GM18502 (cell line): ENCODE results near the gene SYN1.

ENCODE experiments used
- ATAC-seq: cut with Tn5 transposase; IDR thresholded peaks from one replicate; pipeline ENCODE4 v1.9.1; 2021; ENCODE audit warnings: mild to moderate bottlenecking; ENCODE audit not compliant: unreplicated experiment, poor library complexity

SYN1 gene

DNA sequence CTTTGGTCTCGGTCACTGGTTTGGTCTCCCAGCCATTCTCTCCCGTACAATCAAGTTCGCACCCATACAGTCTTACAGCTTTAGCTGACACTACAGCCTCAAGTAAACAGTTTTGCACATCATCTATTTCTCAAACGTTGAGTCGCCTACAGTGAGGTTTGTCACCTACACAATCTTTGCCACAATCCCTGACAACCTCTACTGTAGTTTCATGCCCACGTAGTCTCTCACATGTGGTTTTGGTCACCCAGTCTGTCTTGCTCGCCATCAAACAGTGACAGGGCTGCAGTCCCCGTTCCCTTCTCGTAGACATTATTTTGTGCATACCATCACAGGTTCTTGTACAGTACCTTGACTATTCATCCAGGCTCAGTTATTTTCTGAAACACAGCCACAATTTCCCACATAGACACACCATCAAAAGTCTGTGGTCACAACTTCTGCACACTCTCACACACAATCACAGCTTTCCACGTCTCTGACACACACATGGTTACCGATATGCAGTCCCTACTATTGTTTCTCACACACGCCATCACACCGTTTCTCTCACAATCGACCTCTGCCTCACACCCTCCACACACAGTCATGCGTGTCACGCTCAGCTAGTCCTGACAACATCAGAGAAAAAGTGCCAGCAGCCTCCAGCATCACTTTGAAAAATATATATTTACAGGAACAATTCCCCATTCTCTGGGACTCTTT is 15.4 kb upstream of the SYN1 start:
- no peak for ATAC-seq

- no peak for ATAC-seq
Observed at GRCh38 chrX:47633689-47634590, 14.3 kb upstream of the SYN1 start.

GRCh38 chrX:47632666-47633065 is 13.0 kb upstream of the SYN1 start:
- no peak for ATAC-seq

GRCh38 chrX:47631676-47632075 is 12.0 kb upstream of the SYN1 start:
- no peak for ATAC-seq

- ATAC-seq: no peak
Observed at GRCh38 chrX:47629419-47630200, 10.0 kb upstream of the SYN1 start, which contains the start of gene CFP. Gene CFP (minus strand): TSS chrX:47629930. CDS start chrX:47629844, 86 bp downstream.

DNA sequence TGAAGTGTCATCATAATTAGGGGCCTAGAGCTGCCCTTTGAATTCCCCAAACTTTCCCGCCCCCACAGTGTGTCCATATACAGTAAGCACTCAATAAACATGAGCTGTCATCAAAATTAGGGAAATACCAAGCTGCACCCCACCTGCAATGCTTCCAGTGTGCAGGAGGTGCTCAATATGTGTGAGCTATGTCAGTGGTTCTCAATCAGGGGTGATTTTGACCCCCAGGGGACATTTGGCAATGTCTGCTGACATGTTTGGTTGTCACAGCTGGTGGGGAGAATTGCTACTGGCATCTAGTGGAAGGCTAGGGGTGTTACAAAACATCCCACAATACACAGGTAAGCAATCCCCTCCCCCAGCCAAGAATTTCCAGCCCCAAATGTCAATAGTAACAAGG is 9.3 kb upstream of the SYN1 start:
- no peak for ATAC-seq

DNA sequence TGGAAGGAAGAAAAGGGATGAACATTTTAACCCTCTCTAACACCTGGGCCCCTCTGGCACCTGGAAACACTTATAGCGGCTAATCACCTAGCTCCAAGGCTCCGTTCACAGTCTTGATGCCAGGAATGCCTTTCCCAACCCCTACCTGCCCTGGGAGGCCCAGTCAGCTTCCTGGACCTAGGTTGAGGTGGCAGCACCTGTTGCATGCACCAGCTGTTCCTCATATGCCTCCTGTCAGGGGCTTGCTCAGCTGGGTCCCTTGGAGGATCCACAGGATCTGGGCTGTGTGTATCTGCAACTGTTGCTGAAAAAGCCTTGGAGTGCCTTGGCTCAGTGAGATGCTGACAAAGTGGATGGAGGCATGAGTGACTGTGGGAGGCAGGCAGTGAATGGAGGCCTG is 5.7 kb upstream of the SYN1 start:
- no peak for ATAC-seq

DNA sequence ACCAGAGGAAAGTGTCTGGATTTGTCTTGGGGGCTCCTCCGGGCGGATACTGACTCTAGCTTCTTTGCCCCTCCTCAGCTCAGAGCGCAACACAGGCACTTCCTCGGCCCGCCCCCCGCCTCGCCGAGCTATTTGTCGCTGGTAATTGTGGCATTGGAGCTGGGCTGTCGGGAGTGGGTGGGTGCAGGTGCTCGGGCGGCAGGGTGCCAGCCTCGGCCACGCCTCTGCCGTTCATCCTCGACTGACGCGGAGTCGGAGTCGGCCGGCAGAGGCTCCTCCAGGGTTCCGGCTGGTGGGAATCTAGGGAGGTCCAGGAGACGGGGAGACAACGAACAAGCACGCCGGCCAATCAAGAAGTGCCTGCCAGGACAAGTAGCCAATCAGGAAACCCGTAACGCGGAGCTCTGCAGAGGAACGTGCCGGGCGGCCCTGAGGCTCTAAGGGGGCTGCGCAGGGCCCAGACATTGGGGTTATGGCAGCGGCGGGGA is 3.9 kb upstream of the SYN1 start:
- ATAC-seq: no peak

DNA sequence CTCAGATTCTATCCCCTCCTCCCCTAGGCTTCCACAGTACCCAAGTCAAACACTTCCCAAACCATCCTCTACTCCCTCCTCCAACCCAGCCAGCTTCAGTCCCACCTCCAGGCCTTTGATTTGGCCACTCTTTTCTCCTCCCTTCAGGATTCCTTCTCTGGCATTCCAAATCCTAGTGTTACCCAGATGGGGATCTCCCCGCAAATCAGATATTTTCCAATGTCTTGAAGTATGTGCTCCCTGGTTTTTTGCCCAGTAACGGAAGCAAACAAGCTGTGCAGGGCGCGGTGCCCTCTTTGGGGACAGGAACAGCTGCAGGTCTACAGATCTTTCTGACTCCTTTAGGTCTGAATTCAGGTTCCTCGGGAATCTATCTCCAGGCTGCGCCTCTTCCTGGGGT is 2.2 kb upstream of the SYN1 start:
- no peak for ATAC-seq

- ATAC-seq: no peak
Observed at GRCh38 chrX:47620303-47620685, 637 bp upstream of the SYN1 start.

- ATAC-seq: no peak
Observed at GRCh38 chrX:47618923-47619485, 653 bp downstream of the SYN1 start.

DNA sequence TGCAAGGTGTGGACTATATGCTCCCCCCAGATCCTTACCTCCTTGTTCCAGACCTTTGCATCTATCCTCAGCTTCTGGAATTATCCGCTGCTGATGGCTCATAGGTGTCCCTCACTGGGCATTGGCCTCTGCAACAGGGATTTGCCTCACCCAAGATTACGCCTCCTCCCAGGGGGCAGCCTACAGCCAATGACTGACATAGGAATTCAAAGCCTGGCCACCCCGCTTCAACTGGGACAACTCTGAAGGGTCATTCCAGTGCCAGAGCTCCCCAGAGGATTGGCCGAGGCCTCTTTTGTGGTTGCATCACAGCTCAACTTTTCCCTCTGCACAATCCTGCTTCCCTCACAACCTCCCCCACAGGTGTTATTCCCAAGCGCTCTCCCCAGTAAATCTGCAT is 5.0 kb downstream of the SYN1 start:
- ATAC-seq: no peak

DNA sequence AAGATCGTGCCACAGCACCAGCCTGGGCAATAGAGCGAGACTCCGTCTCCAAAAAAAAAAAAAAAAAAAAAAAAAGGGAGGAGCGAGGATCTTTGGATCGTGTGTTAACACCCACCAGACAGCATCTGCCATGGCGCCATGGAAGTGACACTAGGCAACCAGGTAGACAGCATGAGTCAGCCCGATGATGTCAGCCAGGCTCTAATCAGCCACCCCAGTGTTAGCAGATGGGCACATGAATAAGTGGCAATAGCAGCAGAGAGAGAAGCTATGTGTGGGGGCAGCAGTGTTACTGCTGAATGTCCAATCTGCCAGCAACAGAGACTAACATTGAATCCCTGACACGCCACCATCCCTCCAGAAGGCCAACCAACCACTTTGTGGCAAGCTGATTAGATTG is 6.6 kb downstream of the SYN1 start:
- no peak for ATAC-seq

DNA sequence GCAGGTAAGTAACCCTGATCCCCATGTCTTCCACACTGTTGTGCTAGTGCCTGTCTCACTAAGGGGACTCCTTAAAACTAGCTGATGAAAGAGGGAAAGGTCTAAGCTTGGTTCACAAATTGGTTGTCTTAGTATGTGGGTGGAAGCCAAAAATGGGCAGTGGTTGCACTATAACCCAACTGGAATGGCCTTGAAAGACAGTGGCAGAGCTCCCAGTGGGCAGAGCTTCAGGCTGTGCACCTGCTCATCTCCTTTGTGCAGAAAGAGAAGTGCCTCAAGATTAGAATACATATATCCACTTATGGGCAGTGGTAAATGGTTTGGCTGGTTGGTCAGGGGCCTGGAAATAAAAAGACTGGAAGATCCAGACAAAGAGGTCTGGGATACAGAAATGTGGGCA is 7.2 kb downstream of the SYN1 start:
- ATAC-seq: no peak

DNA sequence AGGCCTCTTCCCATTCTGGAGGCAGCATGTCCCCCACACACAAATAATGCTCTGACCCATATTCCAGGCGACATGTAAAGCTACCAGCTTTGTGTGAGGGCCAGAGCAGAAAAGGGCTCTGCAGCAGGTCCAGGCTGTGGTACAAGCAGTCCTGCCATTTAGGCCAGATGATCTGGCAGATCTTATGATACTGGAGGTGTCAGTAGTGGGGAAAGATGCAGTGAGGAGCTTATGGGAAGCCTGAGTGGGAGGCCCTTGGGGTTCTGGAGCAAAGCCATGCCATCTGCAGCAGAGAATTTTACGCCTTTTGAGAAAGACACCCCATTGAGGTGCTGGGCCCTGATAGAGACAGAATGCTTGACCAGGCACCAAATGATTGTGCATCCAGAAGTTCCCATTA is 7.7 kb downstream of the SYN1 start:
- ATAC-seq: no peak

DNA sequence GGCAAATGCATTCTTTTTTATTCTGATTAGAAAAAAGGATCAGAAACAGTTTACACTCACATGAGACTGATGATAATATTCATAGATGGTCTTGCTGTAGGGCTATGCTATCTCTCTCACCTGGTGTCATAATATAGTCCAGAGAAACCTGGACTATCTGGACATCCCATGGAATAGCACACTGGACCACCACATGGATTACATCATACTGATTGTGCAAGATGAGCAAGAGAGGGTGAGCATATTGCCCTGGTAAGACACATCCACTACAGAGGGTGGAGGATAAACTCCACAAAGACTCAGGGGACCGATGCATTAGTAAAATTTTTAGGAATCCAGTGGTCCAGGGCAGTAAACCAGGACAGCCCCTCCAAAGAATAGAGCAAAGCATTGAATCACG is 8.2 kb downstream of the SYN1 start:
- ATAC-seq: no peak

- ATAC-seq: no peak
Observed at GRCh38 chrX:47610511-47610910, 9.1 kb downstream of the SYN1 start.

DNA sequence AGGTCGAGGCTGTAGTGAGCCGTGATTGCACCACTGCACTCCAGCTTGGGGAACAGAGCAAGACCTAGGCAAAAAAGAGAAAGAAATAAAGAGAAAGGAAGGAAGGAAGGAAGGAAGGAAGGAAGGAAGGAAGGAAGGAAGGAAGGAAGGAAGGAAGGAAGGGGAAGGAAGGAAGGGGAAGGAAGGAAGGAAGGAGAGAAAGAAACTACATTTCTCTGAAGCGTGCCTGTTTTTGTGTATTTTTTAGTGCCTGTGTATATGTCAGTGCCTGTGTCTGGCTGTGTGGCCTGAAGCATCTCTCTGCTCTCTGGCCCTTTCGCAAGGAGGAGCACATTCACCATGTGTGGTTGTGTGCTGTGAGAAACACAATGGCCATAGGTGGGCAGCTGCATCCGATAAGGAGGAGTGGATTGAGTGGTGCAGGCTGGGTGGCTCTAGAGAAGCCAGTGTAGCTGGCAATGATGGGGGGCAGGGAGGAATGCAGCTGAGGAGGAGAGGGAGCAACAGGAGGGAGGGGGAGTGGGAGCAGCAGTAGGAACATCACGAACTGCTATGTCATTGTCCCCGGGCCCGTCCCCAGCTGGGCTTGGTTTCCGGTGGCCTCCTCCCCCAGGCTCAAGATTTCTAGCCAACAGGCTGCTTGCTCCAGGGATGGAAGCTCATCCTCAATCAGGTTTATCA is 11.4 kb downstream of the SYN1 start:
- no peak for ATAC-seq

DNA sequence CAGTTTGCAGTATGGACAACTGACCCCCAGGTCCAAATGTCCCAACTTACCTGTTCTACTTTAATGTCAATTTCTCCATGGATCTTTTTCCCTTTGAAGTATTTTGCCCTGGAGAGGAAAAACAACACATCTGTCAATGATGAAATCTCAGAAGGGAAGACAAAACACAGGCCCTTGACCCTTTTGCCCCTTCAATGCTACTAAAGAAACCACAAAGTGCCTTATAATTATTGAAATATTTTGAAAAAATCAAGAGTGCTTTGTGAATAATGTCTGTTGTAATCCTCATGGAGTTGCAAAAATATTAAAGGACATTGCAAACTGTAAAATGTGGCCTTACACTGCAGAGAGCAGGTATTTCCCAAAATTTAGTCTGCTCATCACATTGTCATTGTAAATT is 12.6 kb downstream of the SYN1 start:
- ATAC-seq: no peak

- ATAC-seq: no peak
Observed at GRCh38 chrX:47605024-47605423, 14.6 kb downstream of the SYN1 start.
